Stimulated activated CD4-positive, alpha-beta T cell treated with anti-CD3 and anti-CD28 coated beads, Interleukin-4, amount 100 ng/mL, for 24 hours (primary cell): ENCODE measurements around the gene TSNAX.

Experiments
- DNase-seq: peaks from one replicate; pipeline ENCODE4 v3.0.0-alpha.2; 2020

Gene TSNAX

DNA sequence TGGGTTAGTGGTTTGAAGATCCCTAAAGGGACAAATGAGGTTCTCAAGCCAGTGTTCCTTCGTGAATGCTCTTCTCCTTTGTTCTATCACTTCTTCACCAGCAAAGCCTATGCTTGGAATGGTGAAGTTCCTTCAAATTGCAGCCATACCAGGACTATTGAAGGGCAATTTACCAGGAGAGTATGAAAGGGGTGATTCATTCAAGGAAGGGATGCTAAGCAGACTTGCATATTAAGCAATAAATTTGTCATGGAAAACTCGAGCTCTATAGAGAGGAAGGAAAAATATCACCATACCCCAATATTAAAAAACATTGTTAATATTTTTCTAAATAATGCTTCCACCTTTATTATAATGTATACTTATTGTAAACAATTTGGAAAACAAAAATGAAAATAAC, 9.3 kb upstream of the TSNAX start:
- DNase-seq = no peak

- DNase-seq = no peak
These were observed 6.4 kb upstream of the TSNAX start for GRCh38 chr1:231522038-231522437.

GRCh38 chr1:231522931-231523642, 5.4 kb upstream of the TSNAX start:
- no peak for DNase-seq

GRCh38 chr1:231523816-231524215, 4.7 kb upstream of the TSNAX start:
- DNase-seq = no peak

GRCh38 chr1:231526536-231526935, 1.9 kb upstream of the TSNAX start:
- no peak for DNase-seq

DNA sequence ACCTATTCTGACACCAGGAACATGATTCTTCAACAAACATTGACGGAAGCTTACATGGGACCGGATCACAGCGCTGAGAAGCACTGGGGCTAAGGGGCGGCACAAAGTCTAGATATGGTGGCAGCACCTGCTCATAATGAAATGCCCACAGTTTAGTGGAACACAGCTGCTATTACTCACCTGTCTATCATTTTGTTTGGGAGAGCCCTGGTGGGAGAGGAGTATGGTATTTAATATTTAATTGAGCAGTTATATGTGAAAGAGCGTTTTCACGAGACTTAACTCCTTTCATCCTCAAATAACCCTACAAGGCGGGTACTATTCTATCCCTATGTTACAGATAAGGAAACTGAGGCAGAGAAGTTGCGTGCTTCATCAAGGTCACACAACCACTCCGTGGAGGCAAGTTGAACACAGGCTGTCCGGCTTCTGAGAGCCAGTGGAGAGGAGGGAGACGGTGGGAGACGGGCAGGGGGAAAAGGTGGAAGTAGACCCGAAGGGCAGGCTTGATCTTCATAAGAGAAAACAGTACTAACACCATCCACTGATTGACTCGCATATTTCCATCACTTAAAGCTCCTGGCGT, 790 bp upstream of the TSNAX start:
- no peak for DNase-seq

- no peak for DNase-seq
These were observed 4.8 kb downstream of the TSNAX start for GRCh38 chr1:231533240-231533639.

DNA sequence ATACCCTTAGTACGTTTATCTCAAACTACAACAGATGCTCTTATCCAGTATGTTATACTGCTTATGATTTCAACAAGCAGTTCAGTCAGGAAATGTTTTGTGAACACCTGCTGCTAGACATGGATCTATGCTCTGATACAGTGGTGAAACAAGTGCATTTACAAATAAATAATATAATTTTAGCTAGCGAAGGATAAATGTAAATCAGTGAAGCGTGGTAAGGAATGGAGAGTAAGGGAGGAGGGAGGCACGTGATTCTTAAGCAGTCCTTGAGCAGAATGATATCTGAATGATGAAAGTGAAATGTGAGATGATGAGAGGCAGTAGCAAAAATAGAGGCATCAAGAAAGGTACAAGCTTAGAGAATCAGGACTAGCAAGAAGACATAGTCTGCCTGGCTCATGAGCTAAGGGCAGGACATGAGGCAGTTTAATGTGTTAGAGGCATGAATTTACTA, 6.3 kb downstream of the TSNAX start:
- no peak for DNase-seq

- no peak for DNase-seq
These were observed 7.6 kb downstream of the TSNAX start for GRCh38 chr1:231536099-231536498.

- no peak for DNase-seq
These were observed 12.4 kb downstream of the TSNAX start for GRCh38 chr1:231540847-231541246.

GRCh38 chr1:231541842-231542241, 13.4 kb downstream of the TSNAX start:
- no peak for DNase-seq

DNA sequence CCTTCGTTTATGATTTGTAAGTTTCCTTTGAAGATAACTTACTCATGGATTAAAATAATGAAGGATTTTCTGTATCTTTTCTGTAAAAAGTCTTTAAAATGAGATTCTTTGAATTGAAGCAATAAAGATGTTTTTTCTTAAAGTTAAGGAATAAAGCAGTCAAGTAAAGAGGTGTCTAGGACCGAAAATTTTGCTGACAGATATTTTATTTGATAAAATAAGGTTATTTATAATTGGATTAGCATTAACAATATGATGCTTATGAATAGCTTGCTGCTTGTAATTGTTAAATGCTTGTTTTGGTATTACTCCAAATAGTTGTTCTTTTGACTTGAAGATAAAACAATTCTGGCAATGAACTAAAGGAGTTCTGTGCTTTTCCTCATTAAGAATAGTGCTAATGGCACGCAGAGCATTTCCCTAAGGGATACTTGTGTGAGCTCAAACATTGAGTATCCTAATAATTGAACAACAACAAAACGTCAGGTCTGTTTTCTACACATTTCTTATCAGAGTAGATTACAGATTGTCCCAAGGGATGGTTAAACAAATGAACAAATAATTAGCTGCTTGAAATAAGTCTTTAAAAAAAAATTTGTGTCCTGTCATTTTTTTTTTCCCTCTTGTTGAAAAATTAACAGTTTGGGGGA, 16.6 kb downstream of the TSNAX start:
- DNase-seq = no peak

DNA sequence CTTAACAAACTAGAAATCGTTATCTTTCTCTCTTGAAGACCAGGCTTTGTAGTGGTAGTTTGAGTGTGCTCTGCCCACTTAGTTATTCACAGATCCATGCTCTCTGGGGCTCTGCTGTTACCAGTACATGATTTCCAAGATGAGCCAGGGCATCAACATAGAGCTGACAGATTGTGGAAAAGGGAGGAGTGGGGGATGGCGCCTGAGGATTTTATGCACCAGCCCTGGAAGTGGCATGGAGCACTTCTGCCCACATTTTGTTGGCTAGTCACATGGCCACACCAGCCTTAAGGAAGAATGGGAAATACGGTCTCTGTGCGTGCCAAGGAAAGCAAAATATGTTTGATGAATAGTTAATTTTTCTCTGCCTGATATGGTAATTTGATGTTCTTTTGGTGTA, 18.2 kb downstream of the TSNAX start:
- no peak for DNase-seq

- DNase-seq = no peak
These were observed 21.4 kb downstream of the TSNAX start for GRCh38 chr1:231549733-231550447.

DNA sequence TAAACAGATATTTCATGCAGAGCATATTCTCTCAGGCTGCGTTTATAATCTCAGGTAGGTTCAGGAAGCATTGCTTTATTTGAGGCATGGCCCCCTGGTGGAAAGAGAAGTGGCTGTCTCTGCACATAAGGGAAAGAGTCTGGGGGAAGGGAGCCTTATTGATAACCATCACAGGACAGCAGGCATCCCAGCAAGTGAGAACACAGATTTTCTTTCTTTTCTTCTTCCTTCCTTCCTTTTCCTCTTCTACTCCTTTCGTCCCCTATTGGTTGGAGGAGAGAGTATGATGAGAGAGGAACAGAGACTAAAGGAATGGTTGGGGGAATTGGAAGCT, 21.9 kb downstream of the TSNAX start:
- peak; percentile 18 for DNase-seq

DNA sequence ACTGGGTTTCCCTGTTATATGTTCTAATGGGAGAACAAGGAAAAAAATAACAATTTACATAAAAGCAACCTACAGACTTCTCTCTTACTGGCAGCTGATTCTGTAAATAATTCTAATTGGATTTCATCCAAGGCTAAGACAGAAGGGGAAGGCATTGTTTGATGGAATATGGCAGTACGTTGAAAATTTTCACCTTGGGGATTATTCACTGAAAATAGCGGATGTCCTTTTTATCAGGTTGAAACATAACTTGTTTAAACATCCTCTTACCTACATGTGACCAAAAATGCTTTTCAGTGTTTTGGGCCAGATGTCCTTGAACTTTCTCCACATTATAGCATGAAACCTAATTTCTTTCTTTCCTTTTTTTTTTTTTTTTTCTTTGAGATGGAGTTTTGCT, 24.9 kb downstream of the TSNAX start:
- no peak for DNase-seq

DNA sequence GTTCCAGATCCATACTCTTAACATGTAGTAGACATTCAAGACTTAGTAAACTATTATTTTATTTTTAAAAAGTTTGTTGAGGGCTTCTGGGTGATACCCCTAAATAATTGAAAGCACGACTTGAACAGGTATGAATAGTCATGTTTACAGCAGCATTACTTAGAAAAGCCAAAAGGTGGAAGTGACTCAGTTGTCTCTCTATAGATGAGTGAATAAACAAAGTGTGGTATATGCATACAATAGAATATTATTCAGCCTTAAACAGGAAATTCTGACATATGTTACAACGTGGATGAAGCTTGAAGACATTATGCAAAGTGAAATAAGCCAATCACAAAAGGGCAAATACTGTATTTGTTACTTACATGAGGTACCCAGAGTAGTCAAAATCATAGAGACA, 26.5 kb downstream of the TSNAX start:
- no peak for DNase-seq

DNA sequence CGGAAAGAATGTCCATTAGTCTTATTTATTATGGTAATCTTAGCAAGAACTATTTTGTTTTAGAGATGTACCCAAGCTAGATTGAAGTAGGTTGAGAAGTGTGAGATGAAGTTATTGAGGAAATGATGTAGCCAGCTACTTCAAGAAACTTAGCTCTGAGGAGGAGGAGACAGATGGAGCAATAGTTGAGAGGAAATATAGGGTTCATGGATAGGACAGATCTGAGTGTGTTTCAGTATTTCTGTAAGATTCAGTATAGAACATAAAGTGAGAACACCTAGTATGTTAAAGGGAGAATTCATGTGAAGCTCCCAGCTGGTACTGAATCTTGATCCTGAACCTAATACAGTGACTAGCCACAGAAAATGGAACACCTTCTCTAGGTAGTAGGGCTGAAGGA, 28.9 kb downstream of the TSNAX start:
- no peak for DNase-seq

DNA sequence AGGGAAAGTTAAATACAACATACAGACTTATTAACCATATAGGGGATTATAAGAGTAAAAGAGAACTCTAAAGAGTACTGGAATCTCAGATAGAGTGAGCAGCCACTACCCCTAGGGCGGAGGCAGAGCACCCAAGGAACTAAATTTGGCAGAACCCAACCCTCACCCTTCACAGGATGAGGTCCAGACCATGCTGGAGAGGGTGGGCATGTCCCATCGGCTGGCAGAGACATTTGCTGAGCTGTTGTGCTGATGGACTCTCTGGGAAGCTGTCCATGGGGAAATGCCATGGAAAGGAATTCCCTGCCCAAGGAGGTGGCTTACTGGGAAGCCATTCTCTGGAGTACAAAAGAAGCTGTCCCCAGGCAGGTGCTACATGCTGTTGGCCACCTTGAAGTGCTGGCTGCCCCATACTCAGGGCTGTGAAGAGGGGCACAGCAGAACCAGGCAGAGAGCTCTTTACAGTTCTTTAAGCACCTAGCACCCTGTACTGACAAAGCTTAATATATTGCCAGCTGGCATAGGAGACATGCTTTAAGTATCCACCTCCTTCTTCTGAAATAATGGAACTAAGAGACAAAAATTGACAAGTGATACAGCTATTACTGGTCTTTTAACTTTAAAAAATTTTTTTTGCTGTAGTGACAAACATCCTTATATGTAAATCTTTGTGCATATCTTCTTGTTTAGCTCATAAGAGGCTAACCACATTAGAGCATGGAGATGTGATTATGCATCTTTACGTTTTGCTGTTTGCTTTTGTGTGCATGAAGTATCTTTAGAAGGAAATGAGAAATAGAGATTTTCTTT, 29.6 kb downstream of the TSNAX start:
- no peak for DNase-seq

DNA sequence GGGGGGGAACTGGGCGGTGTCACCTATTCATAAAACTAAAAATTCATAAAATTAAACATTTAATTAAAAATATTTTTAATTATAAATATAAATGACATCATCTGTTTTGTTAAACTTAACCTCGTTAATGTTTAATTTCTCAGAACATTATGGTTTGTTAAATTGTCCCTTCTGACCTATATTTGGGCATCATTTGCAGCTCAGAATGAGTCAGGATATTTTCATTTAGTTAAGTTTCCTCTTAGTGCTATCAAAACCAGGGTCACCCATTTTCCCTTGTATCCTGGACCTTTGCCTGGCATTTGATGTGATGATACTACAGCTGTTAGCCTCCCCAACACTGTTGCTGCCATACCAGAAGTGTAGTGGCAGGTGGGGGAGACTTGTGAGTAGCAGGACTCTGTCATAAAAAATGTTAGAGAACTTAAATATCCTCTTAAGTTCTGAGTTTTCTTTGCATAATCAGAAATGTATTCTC, 30.3 kb downstream of the TSNAX start:
- DNase-seq = no peak

GRCh38 chr1:231561647-231562383, 33.3 kb downstream of the TSNAX start:
- DNase-seq = no peak

- no peak for DNase-seq
These were observed 34.8 kb downstream of the TSNAX start for GRCh38 chr1:231563247-231563646.
